NCI-H69 (cell line): Measurements from ENCODE around the gene PNMT.

Experiments used
- DNase-seq: peaks from one replicate; lab custom pipeline; 2025; lab: John Stamatoyannopoulos, UW

The PNMT gene

DNA sequence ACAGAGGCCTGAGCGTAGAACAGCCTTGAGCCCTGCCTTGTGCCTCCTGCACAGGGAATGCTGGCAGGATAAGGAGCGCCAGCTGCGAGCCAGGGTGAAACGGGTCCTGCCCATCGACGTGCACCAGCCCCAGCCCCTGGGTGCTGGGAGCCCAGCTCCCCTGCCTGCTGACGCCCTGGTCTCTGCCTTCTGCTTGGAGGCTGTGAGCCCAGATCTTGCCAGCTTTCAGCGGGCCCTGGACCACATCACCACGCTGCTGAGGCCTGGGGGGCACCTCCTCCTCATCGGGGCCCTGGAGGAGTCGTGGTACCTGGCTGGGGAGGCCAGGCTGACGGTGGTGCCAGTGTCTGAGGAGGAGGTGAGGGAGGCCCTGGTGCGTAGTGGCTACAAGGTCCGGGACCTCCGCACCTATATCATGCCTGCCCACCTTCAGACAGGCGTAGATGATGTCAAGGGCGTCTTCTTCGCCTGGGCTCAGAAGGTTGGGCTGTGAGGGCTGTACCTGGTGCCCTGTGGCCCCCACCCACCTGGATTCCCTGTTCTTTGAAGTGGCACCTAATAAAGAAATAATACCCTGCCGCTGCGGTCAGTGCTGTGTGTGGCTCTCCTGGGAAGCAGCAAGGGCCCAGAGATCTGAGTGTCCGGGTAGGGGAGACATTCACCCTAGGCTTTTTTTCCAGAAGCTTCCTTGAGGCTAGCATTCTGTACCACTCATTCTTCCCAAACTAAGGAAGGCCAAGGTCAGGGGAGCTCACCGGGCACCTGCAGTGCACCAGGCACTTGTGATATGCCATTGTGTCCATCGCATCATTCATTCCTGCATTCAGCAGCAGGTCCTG, 1.9 kb downstream of the PNMT start:
- no peak for DNase-seq

DNA sequence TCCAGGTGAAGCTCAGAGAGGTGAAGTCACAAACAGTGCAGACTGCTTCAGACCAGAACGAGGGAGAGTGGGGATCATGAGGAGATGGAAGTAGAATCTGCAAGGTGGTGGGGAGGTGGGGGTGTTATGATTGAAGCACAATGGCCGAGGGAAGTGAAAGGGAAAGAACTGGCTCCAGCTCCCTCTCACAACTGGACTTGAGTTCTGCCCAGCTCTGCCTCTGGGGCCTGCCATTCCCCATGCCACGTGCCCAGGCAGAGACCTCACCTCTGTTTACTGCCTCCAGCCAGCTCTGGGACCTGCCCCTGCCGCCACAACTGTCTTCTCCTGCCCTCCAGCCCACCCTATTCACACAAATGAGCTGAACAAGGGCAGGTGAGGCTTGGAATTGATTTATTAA, 2.5 kb downstream of the PNMT start:
- no peak for DNase-seq

DNA sequence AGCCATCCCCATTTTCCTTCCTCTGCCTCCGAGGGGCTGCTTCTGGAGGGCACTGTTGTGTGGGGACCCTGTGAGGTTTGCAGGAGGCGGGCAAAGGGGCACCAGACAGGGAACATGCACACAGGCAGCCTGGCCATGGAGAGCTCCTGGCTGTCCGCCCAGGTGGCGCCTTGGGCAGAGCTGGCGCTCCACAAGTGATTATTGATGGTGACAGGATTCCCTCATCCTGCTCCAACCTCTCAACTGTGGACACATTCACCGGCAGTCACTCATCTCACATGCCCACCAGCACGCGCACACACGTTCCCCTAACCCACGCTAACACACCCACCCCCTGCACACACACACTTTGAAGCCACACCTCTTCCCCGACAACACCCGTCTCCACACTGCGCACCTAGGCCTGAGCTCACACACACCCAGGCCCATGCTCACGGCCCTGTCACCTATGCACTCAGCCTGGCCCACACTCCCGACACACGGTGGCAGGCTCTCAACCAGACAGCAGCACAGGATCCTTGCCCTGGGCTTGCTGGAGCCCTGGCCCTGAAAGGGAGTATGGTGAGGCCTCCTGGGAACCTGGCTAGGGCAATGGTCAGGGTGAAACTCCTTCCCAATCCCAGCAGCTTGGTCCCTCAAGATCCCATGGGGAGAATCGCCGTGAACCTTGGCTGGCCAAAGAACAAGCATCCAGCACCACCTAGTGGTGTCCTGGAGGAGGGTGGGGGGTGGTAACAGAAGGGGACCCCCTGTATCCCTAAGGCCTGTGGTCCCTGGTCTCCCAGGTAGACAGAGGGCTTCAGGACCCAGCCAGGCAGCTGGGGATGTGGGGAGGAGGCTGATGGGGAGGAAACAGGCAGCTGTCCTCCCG, 3.6 kb downstream of the PNMT start:
- peak; percentile 54 for DNase-seq

- DNase-seq = no peak
These were observed 4.5 kb downstream of the PNMT start for GRCh38 chr17:39672522-39673334.

DNA sequence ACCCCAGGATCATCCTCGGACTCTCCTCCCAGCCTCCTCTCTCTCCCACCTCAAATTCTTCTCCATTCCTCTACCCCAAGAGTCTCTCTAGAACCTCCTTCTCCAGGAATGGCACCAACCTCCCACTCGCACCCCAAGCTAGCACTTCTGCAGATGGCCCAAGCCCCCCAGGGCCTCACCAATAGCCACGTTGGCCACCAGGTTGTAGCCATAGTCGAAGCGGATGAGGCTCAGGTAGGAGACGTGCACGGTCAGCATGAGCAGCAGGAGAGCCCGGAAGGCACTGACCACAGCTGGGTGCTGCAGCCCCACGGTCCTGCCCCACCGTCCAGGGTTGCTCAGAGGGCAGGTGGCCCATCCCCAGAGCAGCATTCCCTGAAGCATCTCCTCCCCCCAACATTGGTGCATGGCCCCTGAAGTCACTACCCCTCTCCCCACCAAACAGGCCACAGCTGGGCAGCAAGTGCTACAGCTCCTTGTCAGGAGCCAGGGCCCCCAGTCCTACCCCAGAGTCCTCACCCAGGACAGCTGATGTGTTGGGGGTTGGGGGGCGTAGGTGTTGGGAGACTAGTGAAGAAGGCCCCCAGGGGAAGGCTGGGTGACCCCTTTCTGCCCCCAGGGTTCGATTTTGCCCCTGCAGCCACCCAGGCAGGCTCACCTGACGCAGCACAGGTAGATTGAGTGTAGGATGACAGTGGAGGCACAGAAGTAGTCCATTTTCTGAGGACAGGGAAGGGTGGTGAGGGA, 5.3 kb downstream of the PNMT start:
- DNase-seq = no peak

GRCh38 chr17:39674179-39674578, 5.9 kb downstream of the PNMT start:
- DNase-seq = no peak

DNA sequence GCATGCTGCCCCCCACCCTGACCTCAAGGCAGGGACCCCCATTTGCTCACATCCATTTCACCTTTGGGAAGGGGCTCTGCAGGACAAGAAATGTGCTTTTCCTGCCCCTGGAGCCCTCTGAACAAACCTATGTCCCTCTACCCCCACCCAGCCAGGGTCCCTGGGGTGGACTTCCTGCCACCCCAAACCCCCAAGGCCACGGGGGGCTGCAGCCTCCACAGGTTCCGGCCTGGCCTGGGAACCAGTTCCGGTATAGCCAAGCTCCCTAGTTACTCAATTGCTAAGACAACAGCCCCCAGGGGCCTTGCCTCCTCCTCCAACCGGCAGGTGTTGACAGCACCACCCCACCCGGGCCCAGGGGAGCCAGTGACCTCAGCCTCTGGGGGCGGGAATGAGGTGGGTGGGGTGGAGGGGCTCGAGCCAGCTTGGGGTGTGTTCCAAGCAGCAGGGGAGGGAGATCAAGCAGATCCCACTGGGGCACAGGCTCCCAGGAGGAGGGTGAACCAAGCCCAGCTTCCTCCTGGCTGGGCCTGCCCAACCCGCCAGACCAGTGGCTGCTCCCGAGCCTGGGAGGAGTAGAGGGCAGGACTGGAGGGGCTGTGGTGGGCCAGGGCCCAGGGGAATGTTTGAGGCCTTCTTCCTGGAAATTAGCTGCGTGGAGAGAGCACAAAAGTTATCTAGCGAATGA, 6.6 kb downstream of the PNMT start:
- DNase-seq = peak; percentile 87

DNA sequence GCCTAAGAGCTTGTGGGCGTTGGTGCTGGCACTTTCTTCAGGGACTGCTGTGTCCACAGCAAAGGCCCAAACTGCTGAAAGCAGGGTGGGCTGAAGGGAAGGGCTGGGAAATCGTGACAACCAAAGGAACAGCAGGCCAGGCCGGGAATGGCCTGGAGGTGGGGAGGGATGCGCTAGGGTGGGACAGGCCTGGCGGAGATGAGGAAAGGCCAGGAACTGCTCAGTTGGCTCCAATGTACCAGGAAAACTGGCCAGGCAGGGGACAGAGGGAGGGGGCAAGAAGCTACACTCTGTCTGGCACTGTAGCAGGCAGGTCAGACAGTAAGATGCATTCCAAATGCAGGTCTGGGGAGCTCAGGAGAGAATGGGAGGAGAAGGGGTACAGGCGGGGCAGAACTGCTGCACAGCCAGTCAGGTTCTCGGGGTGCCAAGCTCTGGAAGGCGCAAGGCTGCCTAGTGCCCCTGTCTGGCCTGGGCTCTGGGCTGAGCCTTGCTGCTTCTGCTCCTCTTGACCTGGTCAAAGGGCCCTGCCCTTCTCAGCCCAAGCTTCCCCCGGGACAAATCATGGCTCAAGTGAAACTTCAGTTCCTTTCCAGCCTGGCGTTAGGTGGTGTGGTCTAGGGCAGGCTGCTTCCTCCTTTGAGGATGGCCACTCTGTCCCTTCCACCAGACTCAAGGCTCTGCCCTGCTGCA, 7.3 kb downstream of the PNMT start:
- peak; percentile 24 for DNase-seq

GRCh38 chr17:39676198-39676819, 8.1 kb downstream of the PNMT start:
- DNase-seq = peak; percentile 85

DNA sequence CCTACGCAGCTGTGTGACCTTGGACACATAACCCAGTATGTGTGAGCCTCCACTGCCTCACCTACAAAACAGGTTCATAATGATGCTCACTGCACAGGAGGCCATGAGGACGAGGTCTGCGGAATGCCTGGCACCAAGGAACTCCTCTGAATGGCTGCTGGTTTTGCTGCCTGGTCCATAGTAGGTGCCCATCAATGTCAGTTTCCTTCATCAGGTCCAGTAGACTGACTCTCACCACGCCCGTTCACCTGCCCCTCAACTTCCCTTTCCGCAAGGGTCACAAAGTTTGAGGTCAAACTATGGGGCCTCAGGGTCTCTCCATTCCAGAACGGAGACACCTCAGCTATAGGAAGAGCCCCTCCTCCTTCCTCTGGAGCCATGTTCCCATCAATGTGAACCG, 8.8 kb downstream of the PNMT start:
- no peak for DNase-seq

- DNase-seq = peak; percentile 10
These were observed 9.5 kb downstream of the PNMT start for GRCh38 chr17:39677542-39678339.

DNA sequence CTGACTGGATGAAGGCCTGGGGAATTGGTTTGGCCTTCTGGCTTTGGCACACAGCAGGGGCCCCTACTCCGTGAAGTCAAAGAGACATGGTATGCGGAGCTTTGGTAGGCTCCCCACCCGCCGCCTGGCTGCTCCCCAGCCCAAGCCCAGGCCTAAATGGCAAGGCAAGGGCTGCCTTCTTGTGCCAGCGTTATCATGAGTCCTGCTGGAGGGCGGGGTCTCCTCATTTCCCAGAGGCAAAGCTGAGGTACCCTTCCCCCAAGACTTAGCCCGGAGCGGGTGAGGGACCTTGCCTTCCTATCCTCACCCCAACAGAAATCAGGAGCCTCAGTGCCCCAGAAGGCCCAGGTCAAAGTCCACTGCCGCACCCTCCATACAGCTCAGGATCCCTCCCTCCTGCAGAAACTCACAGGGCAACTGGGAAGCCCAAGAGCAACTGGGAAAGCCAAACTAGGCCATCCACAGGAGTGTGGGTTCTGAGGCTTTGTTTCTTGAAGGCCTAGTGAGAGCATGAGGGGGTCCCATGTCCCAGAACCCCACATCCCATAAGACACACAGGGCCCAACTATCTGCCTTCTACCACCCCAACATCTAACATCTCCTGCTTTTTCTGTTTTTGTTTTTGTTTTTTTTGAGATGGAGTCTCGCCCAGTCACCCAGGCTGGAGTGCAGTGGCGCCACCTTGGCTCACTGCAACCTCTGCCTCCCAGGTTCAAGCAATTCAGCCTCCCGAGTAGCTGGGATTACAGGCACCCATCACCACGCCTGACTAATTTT, 10.3 kb downstream of the PNMT start:
- DNase-seq = no peak

- DNase-seq = no peak
These were observed 11.4 kb downstream of the PNMT start for GRCh38 chr17:39679521-39680192.

GRCh38 chr17:39683295-39683939, 15.2 kb downstream of the PNMT start:
- DNase-seq = no peak

DNA sequence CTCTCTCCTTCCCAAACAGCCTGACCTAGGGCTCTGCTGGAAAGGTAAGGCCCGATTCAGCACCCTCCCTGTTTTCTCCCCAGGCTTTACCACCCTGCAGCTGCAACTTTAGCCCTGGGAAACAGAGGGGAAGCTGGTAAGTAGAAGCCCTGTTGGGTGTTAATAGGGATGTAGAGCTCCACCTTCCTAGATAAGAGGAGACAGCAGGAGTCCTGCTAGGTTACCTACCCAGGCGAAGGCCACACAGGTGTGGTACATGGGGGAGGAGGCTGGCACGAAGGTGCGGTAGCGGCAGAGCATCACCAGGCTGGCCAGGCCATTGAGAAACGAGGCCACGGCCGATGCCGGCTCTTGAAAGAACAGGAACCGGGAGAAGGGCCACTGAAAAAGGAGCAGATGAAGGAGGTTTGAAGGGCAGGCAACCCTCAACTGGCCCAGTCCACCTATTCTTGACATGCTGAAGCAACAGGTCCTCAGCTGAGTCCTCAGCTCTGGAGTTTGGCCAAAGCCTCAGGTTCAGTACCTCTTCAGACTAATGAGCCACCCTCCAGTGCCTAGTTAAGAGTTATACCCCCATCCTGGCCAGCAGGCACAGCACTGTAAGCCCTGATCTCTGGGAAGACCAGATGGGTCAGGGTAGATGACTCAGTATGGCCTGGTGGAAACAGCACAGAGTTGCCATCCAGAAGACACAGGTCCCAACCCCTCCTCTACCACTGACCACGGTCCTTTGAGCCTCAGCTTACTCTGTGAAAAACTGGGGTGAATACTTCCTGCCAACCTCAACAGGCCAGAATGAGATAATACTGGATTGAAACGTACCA, 16.3 kb downstream of the PNMT start:
- no peak for DNase-seq

DNA sequence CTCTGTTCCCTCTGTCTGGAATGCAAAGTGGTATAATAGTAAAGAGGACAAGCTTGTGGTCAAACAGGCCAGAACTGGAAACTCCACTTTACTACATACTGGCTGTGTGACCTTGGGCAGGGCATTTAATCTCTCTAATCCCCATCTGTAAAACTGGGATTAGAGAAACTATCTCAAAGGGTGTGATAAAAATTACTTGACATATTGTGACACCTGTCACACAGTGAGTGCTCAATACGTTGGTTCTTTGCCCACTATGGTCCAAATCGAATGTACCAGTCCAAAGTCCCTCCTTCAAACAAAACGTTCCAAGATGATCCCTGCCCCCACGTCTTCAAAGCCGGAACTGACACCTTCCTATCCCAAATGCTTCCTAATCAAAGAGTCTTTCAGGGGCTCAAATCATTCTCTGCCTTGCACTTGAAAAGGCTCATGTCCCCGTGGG, 18.9 kb downstream of the PNMT start:
- no peak for DNase-seq
